Activated naive CD4-positive, alpha-beta T cell (primary cell): Measurements from ENCODE around the gene SPATA21.
A peak's percentile ranks its signal among the peaks of the same experiment; 100 is the strongest.

Experiments used
- DNase-seq, 4 experiments: peaks; one replicate each; lab custom pipeline; 2025; lab: John Stamatoyannopoulos, UW

SPATA21 gene

DNA sequence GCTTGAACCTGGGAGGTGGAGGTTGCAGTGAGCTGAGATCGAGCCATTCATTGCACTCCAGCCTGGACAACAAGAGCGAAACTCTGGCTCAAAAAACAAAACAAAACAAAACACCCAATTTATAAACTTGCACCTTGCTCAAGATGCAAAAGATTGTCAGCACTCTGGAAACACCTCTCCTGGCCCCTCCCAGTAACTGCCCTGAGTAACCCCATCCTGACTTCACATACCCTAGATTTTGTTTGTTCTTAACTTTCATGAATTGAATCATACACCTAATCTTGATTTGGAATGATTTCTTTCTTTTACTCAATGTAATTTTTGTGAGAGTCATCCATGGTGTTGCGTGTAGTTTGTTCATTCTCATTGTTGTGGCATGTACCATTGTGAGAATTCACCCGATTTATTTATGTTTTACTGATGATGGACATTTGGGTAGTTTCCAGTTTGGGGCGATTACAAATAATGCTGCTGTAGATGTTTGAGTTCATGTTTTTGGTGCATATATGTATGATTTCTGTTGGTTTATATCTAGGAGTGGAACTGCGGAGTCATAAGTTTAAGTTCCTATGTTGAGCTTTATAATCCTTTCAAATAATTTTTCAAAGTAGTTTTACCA is 13.7 kb upstream of the SPATA21 start:
- DNase-seq, result no peak

DNA sequence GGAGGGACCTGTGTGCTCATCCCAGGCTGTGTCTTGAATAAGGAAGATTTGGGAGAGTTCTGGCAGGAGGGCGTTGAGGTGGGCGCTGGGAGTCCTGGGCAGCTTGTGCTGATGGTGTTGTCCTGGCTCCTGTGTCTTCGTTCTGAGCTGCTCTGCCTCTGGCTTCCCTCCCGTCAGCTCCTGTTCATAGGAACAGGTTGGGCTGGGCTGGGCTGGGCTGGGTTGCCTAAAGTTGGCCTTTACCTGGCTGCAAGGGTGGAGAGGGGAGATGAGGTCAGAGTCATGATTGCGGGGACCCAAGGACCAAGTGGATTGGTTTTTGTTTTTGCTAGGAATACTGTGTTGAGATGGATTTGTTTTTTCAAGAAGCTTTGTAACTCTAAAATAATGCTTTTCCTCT is 12.4 kb upstream of the SPATA21 start:
- no peak for DNase-seq

DNA sequence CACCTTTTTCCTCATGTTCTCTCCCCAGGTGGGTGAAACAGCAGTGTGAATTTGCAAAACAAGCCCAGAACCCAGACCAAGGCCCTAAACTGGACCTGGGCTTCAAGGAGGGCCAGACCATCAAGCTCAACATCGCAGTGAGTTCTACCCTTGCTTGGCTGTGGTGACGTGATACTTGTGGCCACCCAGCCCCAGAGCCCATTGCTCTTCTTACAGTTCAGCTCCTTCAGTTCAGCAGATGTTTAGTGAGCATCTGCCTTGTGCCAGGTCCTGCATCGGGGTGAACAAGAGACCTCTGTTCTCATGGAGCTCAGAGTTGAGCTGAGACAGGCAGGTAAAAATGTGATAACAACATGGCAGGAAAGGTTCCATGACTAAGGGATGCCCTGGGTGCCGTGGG is 11.8 kb upstream of the SPATA21 start:
- no peak for DNase-seq

DNA sequence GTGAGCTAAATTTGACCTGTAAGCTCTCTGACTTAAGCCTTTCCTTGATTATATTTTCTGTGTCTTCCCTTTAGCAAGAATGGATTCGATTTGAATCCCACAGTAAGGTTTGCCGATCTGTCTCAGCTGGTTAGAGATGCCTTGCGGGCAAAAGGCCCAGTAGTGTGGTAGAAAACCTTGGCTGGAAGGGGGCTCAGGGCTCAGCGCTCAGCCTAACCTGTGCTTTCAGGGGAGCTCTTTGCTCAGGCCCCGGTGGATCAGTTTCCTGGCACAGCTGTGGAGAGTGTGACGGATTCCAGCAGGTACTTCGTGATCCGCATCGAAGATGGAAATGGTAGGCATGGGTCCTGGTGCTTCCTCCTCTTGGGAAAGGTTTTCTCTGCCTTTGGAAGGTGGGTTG is 10.4 kb upstream of the SPATA21 start:
- DNase-seq, result no peak

DNA sequence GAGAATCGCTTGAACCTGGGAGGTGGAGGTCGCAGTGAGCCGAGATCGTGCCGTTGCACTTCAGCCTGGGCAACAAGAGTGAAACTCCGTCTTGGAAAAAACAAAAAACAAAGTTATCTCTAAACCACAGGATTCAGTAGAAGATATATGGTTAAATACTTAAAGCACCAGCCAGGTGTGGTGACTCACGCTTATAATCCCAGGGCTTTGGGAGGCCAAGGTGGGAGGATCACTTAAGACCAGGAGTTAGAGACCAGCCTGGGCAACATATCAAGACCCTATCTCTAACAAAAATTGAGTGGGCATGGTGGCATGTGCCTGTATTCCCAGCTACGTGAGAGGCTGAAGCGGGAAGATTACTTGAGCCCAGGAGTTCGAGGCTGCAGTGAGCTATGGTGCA is 8.9 kb upstream of the SPATA21 start:
- no peak for DNase-seq

DNA sequence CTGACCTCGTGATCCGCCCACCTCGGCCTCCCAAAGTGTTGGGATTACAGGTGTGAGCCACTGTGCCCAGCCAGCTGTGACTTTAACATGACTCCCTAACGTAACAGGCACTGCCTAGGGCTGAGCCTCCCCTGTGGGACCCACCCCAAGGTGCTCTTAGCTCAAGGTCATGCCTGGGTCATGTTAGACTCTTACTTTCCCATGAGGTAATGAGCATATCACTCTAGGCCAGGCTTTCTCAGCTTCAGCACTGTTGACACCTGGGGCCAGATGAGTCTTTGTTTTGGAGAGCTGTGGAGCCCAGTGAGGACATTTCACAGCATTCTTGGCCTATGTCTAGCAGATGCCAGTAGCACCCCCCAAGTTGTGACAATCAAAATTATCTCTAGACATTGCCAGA is 7.8 kb upstream of the SPATA21 start:
- DNase-seq, result no peak

DNA sequence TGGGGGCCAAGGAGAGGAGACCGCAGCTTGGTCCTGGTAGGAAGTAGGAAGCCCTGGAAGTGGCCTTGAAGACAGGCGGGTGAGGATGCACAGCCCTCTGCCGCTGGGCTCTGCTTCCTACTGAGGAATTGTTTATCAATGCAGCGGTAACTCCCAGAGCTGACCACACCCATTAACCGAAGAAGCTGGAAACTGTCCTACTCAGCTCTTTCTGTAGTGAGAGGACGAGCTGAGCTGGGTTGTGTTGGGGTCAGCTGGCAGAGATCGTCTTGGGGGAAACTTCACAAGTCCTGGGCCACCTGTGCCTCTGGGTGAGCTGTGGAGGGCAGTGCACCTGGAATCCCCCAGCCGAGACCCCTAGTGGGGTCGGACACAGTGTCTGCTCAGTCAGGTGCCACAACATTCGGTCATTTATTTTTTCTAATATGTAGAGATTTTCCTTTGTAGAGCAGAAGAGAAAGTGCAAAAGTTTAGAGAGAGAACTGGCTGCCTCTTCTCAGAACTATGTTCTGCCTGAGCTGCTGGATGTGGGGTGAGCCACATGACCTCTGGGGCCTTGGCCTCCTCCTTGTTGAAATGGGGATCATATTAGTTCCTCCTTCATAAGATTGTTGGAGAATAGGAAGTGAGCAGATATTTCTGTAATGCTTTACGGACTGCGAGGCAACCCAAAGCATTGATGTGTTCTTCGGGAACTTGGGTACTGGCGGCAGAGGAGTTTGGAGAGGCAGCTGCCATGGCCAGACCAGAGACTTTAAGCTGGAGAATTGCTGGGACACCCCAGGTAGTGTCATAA is 6.9 kb upstream of the SPATA21 start:
- DNase-seq, result no peak

DNA sequence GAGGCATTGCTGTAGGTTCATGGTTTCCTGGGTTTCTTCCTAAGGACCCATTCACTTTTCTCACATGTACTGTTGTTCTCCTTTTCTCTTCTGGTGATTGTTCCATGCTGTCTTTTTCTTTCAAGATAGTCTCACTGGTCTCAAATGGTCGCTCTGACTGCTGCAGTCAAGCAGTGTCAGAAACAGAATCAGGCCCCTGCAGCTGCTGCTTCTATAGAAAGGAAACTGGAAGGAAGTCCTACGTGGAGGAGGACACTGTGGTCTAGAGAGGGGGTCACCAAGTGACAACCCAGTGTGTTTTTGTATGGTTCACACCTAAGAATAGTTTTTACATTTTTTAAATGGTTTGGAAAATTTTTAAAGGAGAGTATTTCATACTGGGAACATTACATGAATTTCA is 5.7 kb upstream of the SPATA21 start:
- DNase-seq, result no peak

DNA sequence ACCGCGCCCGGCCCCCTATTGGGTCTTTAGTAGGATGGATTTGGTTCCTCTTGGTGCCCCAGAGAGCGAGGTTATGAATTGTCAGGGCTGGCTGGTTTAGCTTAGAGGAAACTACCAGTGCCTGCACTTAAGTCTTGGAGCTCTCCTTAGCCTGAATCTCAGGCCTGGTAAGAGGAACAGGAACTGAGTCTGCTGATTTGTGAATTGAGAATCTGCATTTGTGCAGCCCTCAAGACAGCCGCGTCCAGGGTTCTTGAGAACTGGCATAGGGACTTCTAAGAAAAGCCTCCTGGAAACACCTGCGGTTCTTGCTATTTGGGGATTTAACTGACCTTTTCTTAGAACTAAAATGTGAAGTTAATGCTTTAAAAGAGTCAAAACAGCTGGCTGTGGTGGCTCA is 5.0 kb upstream of the SPATA21 start:
- DNase-seq, result no peak

DNA sequence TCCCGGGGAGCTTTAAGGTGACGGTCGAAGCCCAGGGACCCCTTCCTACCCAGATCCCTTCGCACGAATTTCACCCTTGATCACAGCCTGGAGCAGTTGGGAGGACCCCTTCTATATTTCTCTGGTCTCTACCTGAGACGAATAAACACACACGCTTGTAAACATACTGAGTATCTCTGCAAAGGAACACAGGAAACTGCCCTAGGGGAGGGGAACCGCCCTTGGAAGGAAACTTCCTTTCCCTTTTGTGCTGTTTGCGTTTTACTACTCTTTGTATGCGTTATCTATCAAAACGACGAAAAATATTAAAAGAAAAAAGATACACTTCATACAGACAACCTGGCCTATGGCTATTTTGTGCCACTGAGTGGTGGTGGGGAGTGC is 4.0 kb upstream of the SPATA21 start:
- no peak for DNase-seq

DNA sequence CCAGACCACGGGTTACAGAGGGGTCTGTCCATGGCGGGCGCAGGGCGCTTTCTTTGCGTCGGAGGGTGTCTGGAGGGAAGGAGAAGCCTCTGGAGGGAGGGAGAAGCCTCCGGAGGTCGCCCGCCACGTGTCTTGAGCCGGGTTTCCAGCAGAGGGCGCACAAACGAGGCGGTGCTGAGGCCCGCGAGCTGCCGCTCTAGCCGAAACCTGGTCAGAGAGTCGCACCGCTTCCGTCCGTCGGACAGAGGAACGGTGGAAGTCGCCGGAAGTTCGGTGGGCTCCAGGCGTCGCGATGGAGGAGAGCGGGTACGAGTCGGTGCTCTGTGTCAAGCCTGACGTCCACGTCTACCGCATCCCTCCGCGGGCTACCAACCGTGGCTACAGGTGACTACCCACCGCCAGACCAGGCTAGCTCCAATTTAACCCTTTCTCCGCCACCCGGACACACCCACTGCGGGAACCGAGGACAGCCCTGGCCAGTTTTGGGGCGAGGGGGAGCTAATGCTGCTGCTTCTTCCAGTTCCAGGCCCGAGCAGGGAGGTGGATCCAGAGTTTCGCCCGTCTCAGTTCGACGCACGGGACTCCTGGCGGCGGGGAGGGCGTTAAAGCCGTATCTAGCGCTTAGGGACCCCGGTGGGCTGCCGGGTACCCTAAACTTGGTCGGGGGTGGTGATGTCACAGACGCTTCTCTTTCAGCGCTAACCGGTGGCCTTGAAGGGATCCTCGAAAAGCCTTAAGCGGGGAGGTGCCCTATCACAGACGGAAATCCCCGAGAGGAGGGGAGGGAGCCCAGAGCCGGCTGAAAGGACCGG is 3.5 kb upstream of the SPATA21 start, which contains the start of gene NECAP2:
NECAP2 (plus strand) TSS at position 255 of the 812 bp plus-strand sequence; CDS start at position 293, 38 bp downstream.
- peak; percentile 81 to 98 (median 92) for DNase-seq

DNA sequence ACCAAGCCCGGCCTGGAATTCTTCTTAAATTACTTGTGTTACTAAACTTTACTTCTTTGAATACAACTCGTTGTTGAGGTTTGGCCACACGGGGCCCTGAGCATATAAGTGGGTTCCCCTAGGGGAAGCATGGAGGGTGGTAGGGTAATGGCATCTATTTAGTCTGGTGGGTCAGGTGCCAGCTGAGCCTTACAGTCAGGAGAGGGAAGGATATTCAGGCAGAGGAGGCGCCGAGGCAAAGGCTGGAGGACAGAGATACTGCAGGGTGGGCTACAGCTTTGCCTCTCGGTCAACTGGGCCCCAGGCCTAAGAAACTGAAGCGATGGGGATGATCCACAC is 2.9 kb upstream of the SPATA21 start:
- DNase-seq, result no peak

DNA sequence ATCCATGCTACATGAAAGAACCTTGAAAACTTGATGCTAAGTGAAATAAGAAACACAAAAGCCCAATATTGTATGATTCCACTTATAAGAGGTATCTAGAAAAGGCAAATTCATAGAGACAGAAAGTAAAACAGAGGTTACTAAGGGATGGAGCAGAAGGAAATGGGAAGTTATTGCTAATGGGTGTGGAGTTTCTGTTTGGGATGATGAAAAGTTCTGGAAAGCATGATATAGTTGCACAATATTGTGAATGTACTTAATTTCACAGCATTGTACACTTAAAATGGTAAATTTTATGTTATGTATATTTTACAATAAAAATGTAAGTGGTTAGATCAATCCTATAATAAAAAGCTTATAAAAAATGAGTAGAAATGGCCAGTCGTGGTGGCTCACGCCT is 1.7 kb upstream of the SPATA21 start:
- DNase-seq, result no peak

DNA sequence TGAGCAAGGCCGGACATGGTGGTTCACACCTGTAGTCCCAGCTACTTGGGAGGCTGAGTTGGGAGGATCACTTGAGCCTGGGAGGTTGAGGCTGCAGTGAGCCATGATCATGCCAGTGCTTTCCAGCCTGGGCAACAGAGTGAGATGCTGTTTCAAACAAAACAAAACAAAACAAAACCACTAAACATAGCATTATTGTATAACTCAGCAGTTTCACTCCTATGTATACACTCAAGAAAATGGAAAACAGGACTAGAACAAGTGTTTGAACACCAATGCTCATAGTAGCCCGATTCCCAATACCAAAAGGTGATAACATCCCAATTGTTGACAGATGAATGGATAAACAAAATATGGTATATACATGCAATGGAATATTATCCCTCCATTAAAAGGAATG is 1.3 kb upstream of the SPATA21 start:
- DNase-seq, result no peak

DNA sequence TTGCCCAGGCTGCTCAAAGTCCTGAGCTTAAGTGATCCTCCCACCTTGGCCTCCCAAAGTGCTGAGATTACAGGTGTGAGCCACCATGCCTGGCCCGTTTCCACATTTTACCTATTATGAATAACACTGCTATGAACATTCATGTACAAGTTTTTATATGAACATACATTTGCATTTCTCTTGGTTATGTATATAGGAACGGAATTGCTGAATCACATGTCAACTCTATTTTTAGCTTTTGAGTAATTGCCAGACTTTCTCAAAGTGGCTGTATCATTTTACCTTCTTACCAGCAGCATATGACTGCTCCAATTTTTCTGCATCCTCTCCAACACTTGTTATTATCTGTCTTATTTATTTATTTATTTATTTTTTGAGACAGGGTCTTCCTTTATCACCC is 2.7 kb downstream of the SPATA21 start:
- DNase-seq, result no peak

DNA sequence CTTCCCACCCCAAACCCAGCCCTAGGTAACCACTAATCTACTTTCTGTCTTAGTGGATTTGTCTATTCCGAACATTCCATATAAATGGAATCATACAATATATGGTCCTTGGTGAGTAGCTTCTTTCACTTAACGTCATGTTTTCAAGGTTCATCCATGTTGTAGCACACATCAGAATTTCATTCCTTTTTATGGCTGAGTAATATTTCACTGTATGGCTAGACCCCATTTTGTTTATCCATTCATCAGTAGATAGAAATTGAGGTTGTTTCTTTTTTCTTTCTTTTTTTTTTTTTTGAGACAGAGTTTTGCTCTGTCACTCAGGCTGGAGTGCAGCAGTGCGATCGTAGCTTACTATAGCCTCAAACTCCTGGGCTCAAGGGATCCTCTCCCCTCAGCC is 3.2 kb downstream of the SPATA21 start:
- no peak for DNase-seq

DNA sequence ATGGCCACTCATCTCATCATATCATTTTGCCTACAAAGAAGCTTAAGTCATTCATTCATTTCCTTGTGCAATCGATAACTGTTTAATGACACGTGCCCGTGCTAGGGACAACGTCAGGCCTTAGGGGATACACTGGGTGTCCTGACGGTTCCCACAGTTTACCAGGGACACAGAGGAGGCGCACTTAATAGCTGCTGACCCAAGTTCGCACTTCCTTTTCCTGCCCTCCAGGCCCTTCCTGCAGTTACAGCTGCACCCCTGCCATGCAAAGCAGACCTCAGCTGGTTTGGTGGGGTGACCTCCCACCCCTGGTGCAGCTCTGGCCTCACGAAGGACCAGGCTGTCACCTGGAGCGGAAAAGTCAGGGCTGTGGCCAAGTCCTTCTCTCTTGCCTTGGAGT is 4.2 kb downstream of the SPATA21 start:
- no peak for DNase-seq

DNA sequence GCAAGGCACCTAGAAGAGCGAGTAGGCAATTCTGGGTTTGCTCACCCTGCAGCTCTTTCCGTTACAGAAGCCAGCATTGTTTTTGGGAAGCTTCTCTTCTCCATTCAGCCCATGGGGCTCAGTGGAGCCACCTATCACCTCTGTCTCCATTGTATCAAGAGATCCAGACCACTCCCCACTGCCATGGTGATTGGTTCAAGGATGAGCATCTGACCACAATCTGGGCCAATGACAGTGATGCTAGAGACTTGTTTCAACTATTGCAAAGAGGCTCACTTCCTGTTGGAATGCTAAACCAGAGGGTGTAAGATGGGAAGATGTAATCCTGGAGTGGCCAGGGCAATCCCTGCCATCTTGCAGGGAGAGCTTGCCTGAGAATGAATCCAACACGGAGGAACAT is 6.6 kb downstream of the SPATA21 start:
- no peak for DNase-seq

DNA sequence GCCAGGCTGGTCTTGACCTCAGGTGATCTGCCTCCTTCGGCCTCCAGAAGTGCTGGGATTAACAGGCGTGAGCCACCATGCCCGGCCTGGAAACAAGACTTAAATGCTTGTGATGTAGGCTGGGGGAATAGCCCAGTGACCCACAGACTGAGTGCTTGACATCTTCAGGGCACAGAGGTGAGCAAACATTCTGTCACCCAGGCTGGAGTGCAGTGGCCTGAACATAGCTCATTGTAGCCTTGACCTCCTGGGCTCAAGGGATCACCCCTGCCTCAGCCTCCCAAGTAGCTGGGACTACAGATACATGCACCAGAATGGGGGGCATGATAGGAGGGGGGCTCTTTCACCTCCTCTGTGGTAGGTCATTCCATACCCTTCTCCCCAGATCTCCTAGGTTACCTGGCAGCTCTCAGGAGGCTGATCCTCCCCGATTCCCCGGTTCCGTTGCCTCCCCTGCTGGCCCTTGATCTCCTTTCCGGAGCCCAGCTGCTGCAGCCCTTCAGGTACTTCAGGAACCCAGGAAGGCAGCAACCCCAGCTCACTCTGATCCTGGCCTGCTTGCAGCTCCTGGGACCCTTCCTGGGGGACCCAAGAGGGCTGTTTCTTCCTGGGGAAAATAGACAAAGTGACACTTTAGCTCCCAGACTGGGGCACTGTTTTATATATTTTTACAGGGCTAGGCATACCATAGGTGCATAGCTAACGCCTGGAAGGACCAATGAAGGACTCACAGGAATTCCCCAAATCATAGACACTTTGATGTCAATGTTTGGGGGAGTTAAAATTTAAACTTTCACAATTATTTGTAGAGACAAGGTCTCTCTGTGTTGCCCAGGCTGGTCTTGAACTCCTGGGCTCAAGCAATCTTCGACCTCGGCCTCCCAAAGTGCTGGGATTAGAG is 11.8 kb downstream of the SPATA21 start:
- no peak for DNase-seq

DNA sequence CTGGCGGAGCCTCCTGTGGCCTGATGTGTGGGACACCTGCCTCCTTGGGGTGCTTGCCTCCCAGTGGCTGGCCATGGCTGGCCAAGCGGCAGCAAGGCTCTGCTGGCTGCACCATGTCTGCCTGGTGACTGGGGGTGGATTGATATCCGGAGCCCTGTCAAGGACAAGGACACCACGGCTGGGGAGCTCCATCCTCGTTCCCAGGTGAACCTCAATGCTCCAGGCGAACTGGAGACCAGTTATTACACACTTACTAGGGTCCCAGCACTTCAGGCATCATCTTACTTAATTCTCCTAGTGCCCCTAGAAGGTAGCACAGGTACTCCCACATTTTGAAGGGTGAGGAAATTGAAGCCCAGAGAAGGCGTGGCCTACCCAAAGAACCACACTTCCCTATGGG is 15.2 kb downstream of the SPATA21 start:
- no peak for DNase-seq

DNA sequence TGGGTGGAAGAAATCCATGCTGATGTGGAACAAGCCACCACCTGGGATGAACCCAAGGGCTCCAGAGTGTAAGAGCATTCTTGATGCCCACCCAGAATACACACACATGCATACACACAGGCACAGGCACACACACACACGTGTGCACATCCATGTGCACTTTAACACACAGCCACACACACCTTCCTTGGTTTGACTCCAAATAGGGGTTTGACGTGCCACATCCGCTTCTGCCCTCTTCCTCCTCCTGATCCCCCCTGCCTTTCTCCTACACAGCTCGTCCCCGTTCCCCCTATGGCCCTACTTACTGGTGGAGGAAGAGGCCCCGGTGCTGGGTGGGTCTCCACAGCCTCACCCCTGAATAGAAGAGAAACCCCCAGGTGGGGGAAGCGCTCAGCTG is 16.0 kb downstream of the SPATA21 start:
- DNase-seq, result no peak
